HG02763 (cell line): Measurements from ENCODE around the gene SSR3.
"Not testable (repeated sequence)": the region's sequence is repeated elsewhere in the genome, so short reads cannot be mapped to it uniquely, and the experiment has no call there.

Experiments
- ATAC-seq: cut with Tn5 transposase; IDR thresholded peaks from one replicate; pipeline ENCODE4 v1.9.1; 2021; ENCODE audit warnings: mild to moderate bottlenecking, moderate library complexity; ENCODE audit not compliant: unreplicated experiment

SSR3 gene

DNA sequence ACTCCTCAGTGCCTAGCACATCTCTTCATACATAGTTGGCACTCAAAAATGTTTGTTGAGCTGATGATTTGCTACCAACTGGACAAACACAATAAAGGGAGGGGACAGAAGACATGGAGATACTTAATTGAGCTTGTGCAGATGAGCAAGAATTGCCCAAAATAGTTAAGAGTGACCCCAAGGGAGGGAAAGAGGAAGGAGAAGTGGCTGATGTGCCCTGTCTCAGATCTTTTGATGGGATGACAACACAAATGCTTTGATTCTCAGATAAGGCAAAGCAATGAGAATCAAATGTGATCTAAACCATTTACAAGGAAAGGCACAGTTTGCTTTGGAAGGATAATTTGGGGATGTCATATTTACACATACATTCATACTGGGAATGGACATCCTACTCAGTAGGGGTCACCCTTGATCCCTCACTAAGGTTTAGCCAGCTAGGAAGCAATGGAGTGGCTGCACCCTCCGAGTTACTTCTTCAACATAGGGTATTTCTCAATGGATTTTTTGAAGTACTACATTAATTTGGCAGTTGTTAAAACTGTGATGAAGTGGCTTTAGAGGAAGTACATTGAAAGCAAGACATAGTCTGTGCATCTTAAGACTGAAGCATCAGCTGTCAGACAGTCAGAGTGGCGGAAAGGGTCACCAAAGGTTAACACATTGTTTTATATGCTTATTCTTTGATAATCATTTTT, 21.9 kb upstream of the SSR3 start:
- ATAC-seq: no peak

DNA sequence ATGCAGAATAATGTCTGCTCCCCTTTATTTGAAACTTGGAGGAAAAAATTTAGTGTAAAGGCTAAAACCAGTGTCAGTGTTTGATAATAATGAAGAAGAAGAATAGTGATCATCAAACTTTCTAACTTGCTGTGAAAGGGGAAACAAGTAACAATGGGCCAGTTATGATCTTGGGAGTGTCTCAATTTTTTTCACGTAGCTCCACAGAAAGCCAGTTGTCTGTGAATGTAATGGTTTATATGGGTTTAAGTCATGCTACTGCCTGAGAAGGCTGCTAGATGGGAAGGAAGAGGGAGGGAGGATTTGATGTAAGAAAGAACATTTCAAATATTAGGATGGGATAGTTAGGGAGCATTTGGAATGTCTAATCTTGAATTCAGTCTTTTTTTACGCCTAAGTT, 21.1 kb upstream of the SSR3 start:
- no peak for ATAC-seq

DNA sequence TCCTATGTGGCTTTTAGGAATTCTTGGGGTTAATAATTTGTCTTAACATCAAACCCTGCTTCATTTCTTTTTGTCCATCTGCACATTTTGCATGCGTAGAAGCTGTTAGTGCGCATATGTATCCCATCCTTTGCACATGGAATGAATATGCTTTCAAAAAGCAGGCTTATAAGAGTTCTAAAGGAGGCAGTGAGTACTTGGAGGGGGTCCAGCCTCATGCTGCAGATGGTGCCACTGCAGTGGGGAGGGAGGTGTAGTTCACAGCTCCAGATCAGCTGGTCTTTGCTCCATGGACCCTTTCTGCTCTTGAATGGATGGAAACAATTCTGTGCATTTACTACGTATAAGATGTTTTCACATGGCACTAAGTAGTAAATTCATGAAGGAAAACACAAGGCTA, 20.7 kb upstream of the SSR3 start:
- ATAC-seq: no peak

GRCh38 chr3:156569881-156570280, 15.0 kb upstream of the SSR3 start:
- not testable (repeated sequence) for ATAC-seq

DNA sequence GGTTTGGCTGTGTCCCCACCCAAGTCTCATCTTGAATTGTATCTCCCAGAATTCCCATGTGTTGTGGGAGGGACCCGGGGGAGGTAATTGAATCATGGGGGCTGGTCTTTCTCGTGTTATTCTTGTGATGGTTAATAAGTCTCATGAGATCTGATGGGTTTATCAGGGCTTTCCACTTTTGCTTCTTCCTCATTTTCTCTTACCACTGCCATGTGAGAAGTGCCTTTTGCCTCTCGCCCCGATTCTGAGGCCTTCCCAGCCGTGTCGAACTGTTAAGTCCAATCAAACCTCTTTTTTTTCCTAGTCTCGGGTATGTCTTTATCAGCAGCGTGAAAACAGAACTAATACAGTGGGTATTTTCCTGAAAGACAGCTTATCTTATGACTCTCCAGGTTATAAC, 14.1 kb upstream of the SSR3 start:
- ATAC-seq: not testable (repeated sequence)

DNA sequence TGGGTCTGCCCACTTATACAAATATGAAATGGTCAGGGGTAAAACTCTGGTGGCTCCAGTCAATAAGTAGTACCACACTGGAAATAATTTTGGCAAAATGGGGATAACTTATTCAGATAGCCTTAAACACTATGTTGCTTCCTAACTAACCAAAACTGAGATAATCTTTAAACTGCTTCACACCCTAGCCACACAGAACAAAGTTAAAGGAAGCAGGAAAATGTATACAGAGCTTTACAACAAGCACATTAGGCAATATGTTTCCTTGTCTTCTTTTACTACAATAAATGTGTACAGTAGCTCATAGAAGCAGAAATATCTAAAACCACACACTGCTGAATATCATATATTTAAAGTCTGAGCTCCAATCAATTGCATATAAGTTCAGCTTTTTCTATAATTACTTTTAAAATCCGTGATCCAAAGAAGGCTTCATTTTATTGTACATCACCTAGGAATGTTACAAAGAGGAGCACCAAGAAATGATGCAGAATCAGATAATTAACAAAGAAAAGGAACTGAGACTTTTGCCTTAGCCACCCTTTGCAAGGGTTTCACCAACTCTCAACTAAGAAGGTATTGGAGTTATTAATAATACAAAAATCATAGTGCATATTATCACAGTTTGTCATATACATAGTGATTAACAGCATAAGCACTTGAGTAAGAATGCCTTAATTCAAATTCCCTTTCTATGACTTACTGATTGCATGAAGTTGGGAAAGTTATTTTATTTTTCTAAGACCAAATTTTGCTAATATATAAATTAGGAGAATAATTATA, 9.2 kb upstream of the SSR3 start:
- ATAC-seq: no peak

GRCh38 chr3:156562486-156562885, 7.6 kb upstream of the SSR3 start:
- not testable (repeated sequence) for ATAC-seq

- ATAC-seq: no peak
These were observed 6.6 kb upstream of the SSR3 start for GRCh38 chr3:156561533-156561932.

- no peak for ATAC-seq
These were observed 4.4 kb upstream of the SSR3 start for GRCh38 chr3:156559321-156559720.

DNA sequence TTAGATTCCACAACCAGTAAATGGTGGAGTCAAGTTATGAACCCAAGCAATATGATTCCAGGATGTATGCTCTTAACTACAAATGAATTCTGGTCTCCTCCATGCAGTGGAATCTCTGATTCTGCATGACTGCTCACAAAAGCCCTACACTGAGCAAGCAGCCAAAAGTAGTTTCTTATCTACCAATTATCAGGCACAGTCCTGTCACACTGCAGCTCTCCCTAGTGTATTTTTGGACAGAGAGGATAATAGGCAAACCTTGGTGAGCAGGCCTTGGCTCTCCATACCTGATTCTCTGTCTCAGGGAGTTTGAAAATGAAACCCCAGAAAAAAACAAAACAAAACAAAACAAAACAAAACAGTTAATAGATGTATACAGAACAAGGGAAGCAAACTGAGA, 3.5 kb upstream of the SSR3 start:
- no peak for ATAC-seq

GRCh38 chr3:156554515-156554841, 439 bp downstream of the SSR3 start:
- ATAC-seq: no peak

- ATAC-seq: no peak
These were observed 1.1 kb downstream of the SSR3 start for GRCh38 chr3:156553705-156554356.

DNA sequence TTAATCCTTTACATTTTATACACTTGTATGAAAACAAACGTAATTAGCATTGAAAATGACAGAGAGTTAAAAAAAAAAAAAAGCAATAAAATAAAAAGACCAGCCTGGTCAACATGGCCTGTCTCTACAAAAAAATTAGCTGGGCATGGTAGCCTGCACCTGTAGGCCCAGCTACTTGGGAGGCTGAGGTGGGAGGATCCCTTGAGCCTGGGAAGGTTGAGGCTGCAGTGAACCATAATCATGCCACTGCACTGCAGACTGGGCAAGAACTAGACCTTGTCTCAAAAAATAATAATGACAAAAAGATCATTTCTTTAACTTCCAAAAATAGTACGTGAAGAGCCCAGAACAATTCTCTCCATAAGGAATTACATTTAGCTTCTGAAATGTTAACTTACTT, 1.9 kb downstream of the SSR3 start:
- ATAC-seq: no peak

GRCh38 chr3:156551746-156552145, 3.2 kb downstream of the SSR3 start:
- ATAC-seq: no peak

- no peak for ATAC-seq
These were observed 3.7 kb downstream of the SSR3 start for GRCh38 chr3:156551261-156551660.

GRCh38 chr3:156548902-156549301, 6.0 kb downstream of the SSR3 start:
- ATAC-seq: no peak

DNA sequence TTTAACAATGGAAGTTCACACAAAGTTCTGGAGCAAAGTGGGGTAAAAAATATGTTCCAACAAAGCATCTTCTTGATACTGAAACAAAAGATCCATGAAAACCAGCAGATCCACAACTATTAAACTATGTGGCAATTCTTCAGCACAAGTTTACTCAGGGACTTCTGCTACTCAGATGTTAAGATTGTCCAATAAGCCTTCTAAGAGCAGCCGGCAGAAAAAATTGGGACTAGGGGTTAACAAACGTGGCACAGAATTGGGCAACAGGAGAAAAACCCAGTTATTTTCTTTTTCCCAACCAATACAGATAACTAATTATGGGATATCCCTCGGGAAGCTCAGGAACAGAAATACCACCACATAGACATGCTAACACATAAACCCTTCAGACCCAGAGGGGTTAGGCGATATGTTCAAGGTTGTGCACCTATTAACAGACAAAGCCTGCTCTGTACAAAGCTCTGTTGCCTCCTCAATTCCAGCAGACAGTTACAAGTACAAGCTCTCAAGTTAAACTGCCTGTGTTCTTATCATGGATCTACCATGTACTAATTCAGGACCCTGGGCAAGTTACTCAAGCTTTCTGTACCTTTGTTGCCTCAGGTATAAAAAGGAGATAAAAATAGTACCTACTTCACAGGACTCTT, 6.8 kb downstream of the SSR3 start:
- no peak for ATAC-seq

GRCh38 chr3:156547637-156548036, 7.3 kb downstream of the SSR3 start:
- no peak for ATAC-seq

- no peak for ATAC-seq
These were observed 11.8 kb downstream of the SSR3 start for GRCh38 chr3:156543043-156543555.

DNA sequence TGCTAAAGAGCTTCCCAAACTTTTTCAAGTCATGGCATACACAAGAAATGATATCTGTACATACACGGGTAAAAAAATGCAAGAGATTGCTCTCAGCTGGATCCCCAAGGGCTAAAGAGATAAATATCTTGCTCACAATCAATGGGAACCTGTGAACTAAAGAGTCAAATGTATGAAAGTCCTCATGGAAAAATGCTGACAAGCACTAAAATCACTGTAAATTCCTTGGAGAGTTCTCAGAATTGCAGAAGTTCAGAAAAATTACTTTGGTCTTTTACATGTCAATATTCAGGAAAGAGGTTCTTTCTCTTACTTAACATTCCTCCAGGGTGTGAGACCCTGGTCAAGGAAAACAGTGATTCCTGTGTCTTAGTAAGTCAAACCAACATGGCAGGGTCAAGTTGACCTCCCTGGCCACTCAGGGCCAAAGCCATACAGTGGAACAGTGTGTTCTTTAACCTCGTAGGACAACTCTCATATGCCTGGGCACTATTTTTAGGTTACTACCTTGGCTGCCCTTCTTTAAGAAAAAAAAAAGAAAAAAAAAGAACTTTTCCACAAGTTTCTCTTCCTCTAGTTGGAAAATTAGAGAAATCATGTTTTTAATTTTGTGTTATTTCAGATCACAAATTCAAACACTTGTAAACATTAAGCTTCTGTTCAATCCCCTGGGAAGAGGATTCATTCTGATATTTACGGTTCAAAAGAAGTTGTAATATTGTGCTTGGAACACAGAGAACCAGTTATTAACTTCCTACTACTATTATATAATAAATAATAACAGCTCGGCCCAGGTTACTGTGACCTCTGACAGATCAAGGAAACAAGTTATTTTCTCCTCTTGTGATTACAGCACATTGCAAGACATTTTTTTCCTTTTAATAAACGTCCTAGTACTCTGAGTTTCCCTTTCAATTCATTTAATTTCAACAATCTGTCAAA, 12.5 kb downstream of the SSR3 start:
- ATAC-seq: no peak
